ENCODE results near the gene C6orf141.

The C6orf141 gene

GRCh38 chr6:49549691-49550491 is 577 bp upstream of the C6orf141 start:
- H3K27ac ChIP-seq = no peak overlapping the region
- no peak for TF ChIP-seq CTCF (IDR thresholded peaks at IDR 0.05; ENCODE audit: low read depth, low read length, missing control alignments)
- H3K27me3 ChIP-seq (replicated peaks) = peaks cover 16% of the 10 kb centered on the region
- no peaks in the 10 kb centered on the region for H3K36me3 ChIP-seq (replicated peaks)
- DNase-seq = no peak
- in situ Hi-C loops (cut with HindIII; ENCODE audit: low pct_ligation_motif_present, low sequenced_read_pairs) = no loop called here
- H3K4me3 ChIP-seq (ENCODE audit: low read depth, low read length) = peak overlapping the region; percentile 51

GRCh38 chr6:49551078-49551865 is 804 bp downstream of the C6orf141 start:
- no peak for DNase-seq
- no peak for TF ChIP-seq CTCF (IDR thresholded peaks at IDR 0.05; ENCODE audit: low read depth, low read length, missing control alignments)
- Histone ChIP-seq H3K27me3 (replicated peaks) (peaks cover 16% of the 10 kb centered on the region), H3K36me3 (replicated peaks) (no peaks in the 10 kb centered on the region), H3K4me3 (ENCODE audit: low read depth, low read length) (peak overlapping the region; percentile 51), H3K27ac (no peak overlapping the region)
- in situ Hi-C loops (cut with HindIII; ENCODE audit: low pct_ligation_motif_present, low sequenced_read_pairs) = no loop called here

DNA sequence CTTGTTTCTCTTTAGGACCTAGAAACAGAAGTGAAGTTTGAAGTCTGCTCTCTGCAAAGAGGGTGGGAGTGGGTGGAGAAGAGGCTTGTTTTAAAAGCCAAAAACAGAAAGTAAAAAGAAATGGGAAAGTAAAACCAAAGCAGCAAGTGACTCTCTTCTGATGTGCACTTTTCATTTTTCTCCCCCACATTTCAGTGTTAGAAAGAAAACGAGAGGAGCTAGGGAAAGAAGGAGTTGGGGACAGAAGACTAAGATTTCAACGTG is 1.3 kb downstream of the C6orf141 start:
- peaks cover 16% of the 10 kb centered on the region for H3K27me3 ChIP-seq (replicated peaks)
- in situ Hi-C loops (cut with HindIII; ENCODE audit: low pct_ligation_motif_present, low sequenced_read_pairs) = no loop called here
- no peak for TF ChIP-seq CTCF (IDR thresholded peaks at IDR 0.05; ENCODE audit: low read depth, low read length, missing control alignments)
- no peak overlapping the region for H3K4me3 ChIP-seq (ENCODE audit: low read depth, low read length)
- DNase-seq = no peak
- H3K36me3 ChIP-seq (replicated peaks) = no peaks in the 10 kb centered on the region
- H3K27ac ChIP-seq = no peak overlapping the region

DNA sequence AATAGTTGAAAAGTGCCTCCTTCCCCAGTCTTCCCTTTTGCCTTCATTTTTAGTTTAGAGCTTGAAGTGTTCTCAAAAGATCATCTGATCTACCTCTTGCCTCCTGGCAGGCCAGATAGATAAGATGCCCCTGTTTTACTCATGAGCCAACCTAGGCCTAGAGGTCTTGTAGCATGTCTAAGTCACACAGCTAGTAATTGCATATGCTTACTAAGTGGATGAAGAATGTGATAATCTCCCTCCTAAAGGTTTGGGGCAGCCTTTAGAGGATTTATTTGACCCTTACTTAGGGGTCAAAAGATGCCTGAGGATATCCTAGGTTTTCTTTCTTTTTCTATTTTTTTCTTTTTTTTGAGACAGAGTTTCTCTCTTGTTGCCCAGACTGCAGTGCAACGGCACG is 2.1 kb downstream of the C6orf141 start:
- no peak overlapping the region for H3K27ac ChIP-seq
- TF ChIP-seq CTCF (IDR thresholded peaks at IDR 0.05; ENCODE audit: low read depth, low read length, missing control alignments) = no peak
- H3K27me3 ChIP-seq (replicated peaks) = peaks cover 16% of the 10 kb centered on the region
- DNase-seq = no peak
- in situ Hi-C loops (cut with HindIII; ENCODE audit: low pct_ligation_motif_present, low sequenced_read_pairs) = no loop called here
- H3K4me3 ChIP-seq (ENCODE audit: low read depth, low read length) = no peak overlapping the region
- H3K36me3 ChIP-seq (replicated peaks) = no peaks in the 10 kb centered on the region

- no peak for TF ChIP-seq CTCF (IDR thresholded peaks at IDR 0.05; ENCODE audit: low read depth, low read length, missing control alignments)
- Histone ChIP-seq H3K27me3 (replicated peaks) (peaks cover 16% of the 10 kb centered on the region), H3K36me3 (replicated peaks) (no peaks in the 10 kb centered on the region), H3K4me3 (ENCODE audit: low read depth, low read length) (no peak overlapping the region), H3K27ac (no peak overlapping the region)
- in situ Hi-C loops (cut with HindIII; ENCODE audit: low pct_ligation_motif_present, low sequenced_read_pairs) = no loop called here
- no peak for DNase-seq
Measured at GRCh38 chr6:49553384-49553783, 2.9 kb downstream of the C6orf141 start.
